G401.6 (cell line): Measurements from ENCODE around the gene ANKLE1.

Experiments used
- FAIRE-seq: peaks from 2 replicates; lab custom pipeline; 2012; peaks lifted over from hg19 to GRCh38; lab: Jason Lieb, UNC

Gene ANKLE1

GRCh38 chr19:17306285-17306714 is 24.6 kb downstream of the ANKLE1 start:
- FAIRE-seq = no peak

GRCh38 chr19:17307876-17308377 is 26.2 kb downstream of the ANKLE1 start:
- no peak for FAIRE-seq

GRCh38 chr19:17309198-17309964 is 27.7 kb downstream of the ANKLE1 start, which contains the start of gene DDA1:
Gene DDA1, plus strand, starts transcription at chr19:17309563. Its CDS starts 92 bp downstream, at chr19:17309655.
- FAIRE-seq = peak; percentile 99

GRCh38 chr19:17309965-17310461 is 28.3 kb downstream of the ANKLE1 start:
- FAIRE-seq = no peak

GRCh38 chr19:17311455-17312188 is 29.9 kb downstream of the ANKLE1 start:
- peak; percentile 83 for FAIRE-seq

- FAIRE-seq = no peak
These were observed 30.8 kb downstream of the ANKLE1 start for GRCh38 chr19:17312189-17313113.

- no peak for FAIRE-seq
These were observed 32.4 kb downstream of the ANKLE1 start for GRCh38 chr19:17314007-17314593.

GRCh38 chr19:17318966-17319365 is 37.3 kb downstream of the ANKLE1 start:
- FAIRE-seq = no peak

- FAIRE-seq = no peak
These were observed 38.0 kb downstream of the ANKLE1 start for GRCh38 chr19:17319473-17320238.

GRCh38 chr19:17320435-17320834 is 38.7 kb downstream of the ANKLE1 start:
- no peak for FAIRE-seq

- no peak for FAIRE-seq
These were observed 40.2 kb downstream of the ANKLE1 start for GRCh38 chr19:17321655-17322489.

GRCh38 chr19:17322854-17323253 is 41.2 kb downstream of the ANKLE1 start:
- FAIRE-seq = no peak

- FAIRE-seq = no peak
These were observed 41.7 kb downstream of the ANKLE1 start for GRCh38 chr19:17323300-17323963.

- FAIRE-seq = no peak
These were observed 42.2 kb downstream of the ANKLE1 start for GRCh38 chr19:17323964-17324332.

- no peak for FAIRE-seq
These were observed 42.8 kb downstream of the ANKLE1 start for GRCh38 chr19:17324357-17325114.

- FAIRE-seq = no peak
These were observed 43.4 kb downstream of the ANKLE1 start for GRCh38 chr19:17325133-17325532.

- FAIRE-seq = no peak
These were observed 44.3 kb downstream of the ANKLE1 start for GRCh38 chr19:17325881-17326594.

GRCh38 chr19:17326595-17326966 is 44.9 kb downstream of the ANKLE1 start:
- no peak for FAIRE-seq
